ENCODE results near the gene SYS1.

The SYS1 gene

DNA sequence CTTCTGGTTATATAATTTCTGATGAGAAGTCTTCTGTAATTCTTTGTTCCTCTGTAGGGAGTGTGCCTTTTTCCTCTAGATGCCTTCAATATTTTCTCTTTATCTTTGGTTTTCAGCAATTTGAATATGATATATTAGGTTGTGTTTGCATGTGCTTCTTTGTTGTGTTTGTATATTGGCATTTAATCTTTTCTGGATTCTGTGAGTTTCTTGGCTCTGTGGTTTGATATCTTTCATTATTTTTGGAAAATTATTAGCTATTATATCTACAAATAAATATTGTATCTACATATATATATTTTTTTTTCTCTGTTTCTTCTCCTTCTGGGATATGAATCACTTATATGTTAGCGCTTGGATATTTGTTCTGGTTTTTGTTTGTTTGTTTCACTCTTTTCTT is 36.1 kb downstream of the SYS1 start:
- Histone ChIP-seq H3K27ac (ENCODE audit: low read depth, low read length, poor library complexity, severe bottlenecking) (no peak overlapping the region), H3K36me3 (ENCODE audit: insufficient read depth, low read length) (no peaks in the 10 kb centered on the region; the same call in 1 of the 2 replicates), H3K9me2 (ENCODE audit: low read depth, low read length) (no peaks in the 10 kb centered on the region), H3K9me3 (ENCODE audit: low read length) (peaks cover 15% of the 10 kb centered on the region), H3F3A (ENCODE audit: insufficient read depth, low read length) (no peaks in the 10 kb centered on the region), H3K27me3 (ENCODE audit: insufficient read depth, low read length) (no peaks in the 10 kb centered on the region; the same call in 1 of the 2 replicates), H2AFZ (ENCODE audit: low read length) (no peak overlapping the region), H4K20me1 (ENCODE audit: insufficient read depth, low read length) (no peaks in the 10 kb centered on the region), H3K9ac (ENCODE audit: low read length) (no peak overlapping the region), H3K4me1 (ENCODE audit: insufficient read depth, low read length, severe bottlenecking) (no peaks in the 10 kb centered on the region), H3K4me2 (ENCODE audit: low read length) (no peak overlapping the region), H3K4me3 (ENCODE audit: low read depth, low read length, poor library complexity, severe bottlenecking) (no peak overlapping the region), H3K79me2 (ENCODE audit: insufficient read depth, low read length) (no peaks in the 10 kb centered on the region)
- TF ChIP-seq, protein P1, sequence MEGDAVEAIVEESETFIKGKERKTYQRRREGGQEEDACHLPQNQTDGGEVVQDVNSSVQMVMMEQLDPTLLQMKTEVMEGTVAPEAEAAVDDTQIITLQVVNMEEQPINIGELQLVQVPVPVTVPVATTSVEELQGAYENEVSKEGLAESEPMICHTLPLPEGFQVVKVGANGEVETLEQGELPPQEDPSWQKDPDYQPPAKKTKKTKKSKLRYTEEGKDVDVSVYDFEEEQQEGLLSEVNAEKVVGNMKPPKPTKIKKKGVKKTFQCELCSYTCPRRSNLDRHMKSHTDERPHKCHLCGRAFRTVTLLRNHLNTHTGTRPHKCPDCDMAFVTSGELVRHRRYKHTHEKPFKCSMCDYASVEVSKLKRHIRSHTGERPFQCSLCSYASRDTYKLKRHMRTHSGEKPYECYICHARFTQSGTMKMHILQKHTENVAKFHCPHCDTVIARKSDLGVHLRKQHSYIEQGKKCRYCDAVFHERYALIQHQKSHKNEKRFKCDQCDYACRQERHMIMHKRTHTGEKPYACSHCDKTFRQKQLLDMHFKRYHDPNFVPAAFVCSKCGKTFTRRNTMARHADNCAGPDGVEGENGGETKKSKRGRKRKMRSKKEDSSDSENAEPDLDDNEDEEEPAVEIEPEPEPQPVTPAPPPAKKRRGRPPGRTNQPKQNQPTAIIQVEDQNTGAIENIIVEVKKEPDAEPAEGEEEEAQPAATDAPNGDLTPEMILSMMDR (IDR thresholded peaks at IDR 0.05; ENCODE audit: low read length), result no peak
- TF ChIP-seq EZH2 (IDR thresholded peaks at IDR 0.05; ENCODE audit: borderline replicate concordance, low read length), result no peak

DNA sequence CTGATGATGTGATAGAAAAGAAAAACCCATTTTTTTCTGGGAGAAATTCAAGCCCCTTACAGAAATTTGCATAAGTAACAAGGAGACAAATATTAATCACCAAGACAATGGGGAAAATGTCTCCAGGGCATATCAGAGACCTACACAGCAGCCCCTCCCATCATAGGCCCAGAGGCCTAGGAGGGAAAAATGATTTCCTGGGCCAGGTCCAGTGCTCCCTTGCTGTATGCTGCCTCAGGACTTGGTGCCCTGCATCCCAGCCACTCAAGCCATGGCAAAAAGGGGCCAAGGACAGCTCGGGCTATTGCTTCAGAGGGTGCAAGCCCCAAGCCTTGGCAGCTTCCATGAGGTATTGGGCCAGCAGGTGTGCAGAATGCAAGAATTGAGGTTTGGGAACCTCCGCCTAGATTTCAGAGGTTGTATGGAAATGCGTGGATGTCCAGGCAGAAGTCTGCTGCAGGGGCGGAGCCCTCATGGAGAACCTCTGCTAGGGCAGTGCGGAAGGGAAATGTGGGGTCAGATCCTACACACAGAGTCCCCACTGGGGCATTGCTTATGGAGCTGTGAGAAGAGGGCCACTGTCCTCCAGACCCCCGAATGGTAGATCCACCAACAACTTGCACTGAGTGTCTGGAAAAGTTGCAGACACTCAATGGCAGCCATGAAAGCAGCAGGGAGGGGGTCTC is 37.5 kb downstream of the SYS1 start:
- Histone ChIP-seq H3K27ac (ENCODE audit: low read depth, low read length, poor library complexity, severe bottlenecking) (no peak overlapping the region), H4K20me1 (ENCODE audit: insufficient read depth, low read length) (no peaks in the 10 kb centered on the region), H3K79me2 (ENCODE audit: insufficient read depth, low read length) (no peaks in the 10 kb centered on the region), H3K27me3 (ENCODE audit: insufficient read depth, low read length) (no peaks in the 10 kb centered on the region; the same call in 1 of the 2 replicates), H3K9ac (ENCODE audit: low read length) (no peak overlapping the region), H3K4me3 (ENCODE audit: low read depth, low read length, poor library complexity, severe bottlenecking) (no peak overlapping the region), H3K4me1 (ENCODE audit: insufficient read depth, low read length, severe bottlenecking) (no peaks in the 10 kb centered on the region), H3K9me3 (ENCODE audit: low read length) (peaks cover 15% of the 10 kb centered on the region), H2AFZ (ENCODE audit: low read length) (no peak overlapping the region), H3K4me2 (ENCODE audit: low read length) (no peak overlapping the region), H3K36me3 (ENCODE audit: insufficient read depth, low read length) (no peaks in the 10 kb centered on the region; the same call in 1 of the 2 replicates), H3K9me2 (ENCODE audit: low read depth, low read length) (no peaks in the 10 kb centered on the region), H3F3A (ENCODE audit: insufficient read depth, low read length) (no peaks in the 10 kb centered on the region)
- TF ChIP-seq, protein P1 (IDR thresholded peaks at IDR 0.05; ENCODE audit: low read length), result no peak
- no peak for TF ChIP-seq EZH2 (IDR thresholded peaks at IDR 0.05; ENCODE audit: borderline replicate concordance, low read length)

DNA sequence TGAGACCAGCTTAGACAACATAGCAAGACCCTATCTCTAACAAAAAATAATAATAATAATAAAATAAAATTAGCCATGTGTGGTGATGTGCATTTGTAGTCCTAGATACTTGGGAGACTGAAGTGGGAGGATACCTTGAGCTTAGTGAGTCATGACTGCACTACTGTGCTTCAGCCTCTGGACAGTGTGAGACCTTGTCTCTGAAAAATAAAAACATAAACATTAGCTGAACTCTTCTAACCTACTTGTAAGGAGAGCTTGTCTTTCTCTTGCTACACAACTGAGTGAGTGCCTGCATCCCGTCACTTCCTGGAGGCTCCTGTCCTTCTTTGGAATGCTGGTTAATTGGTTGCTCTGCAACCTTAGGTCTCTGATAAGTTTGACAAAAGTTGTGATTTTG is 40.0 kb downstream of the SYS1 start:
- H3K4me3 ChIP-seq (ENCODE audit: low read depth, low read length, poor library complexity, severe bottlenecking), result no peak overlapping the region
- H3K9me2 ChIP-seq (ENCODE audit: low read depth, low read length), result no peaks in the 10 kb centered on the region
- peaks cover 6% of the 10 kb centered on the region; the same call in 1 of the 2 replicates for H3K27me3 ChIP-seq (ENCODE audit: insufficient read depth, low read length)
- H3K9ac ChIP-seq (ENCODE audit: low read length), result no peak overlapping the region
- no peaks in the 10 kb centered on the region; the same call in 1 of the 2 replicates for H3K36me3 ChIP-seq (ENCODE audit: insufficient read depth, low read length)
- H3K4me2 ChIP-seq (ENCODE audit: low read length), result no peak overlapping the region
- no peaks in the 10 kb centered on the region for H3K79me2 ChIP-seq (ENCODE audit: insufficient read depth, low read length)
- H3K4me1 ChIP-seq (ENCODE audit: insufficient read depth, low read length, severe bottlenecking), result peaks cover 12% of the 10 kb centered on the region
- H4K20me1 ChIP-seq (ENCODE audit: insufficient read depth, low read length), result no peaks in the 10 kb centered on the region
- peaks cover 15% of the 10 kb centered on the region for H3K9me3 ChIP-seq (ENCODE audit: low read length)
- H3K27ac ChIP-seq (ENCODE audit: low read depth, low read length, poor library complexity, severe bottlenecking), result no peak overlapping the region
- no peaks in the 10 kb centered on the region for H3F3A ChIP-seq (ENCODE audit: insufficient read depth, low read length)
- H2AFZ ChIP-seq (ENCODE audit: low read length), result no peak overlapping the region
- TF ChIP-seq, protein P1 (IDR thresholded peaks at IDR 0.05; ENCODE audit: low read length), result no peak
- TF ChIP-seq EZH2 (IDR thresholded peaks at IDR 0.05; ENCODE audit: borderline replicate concordance, low read length), result no peak

Measured in OCI-LY1 (cell line).